Activated naive CD4-positive, alpha-beta T cell treated with anti-CD3 and anti-CD28 coated beads, Interleukin-2, amount 10 ng/mL, durations not matched to agents 7 days and 5 days (primary cell): Measurements from ENCODE around the gene ZIC2.
A peak's percentile ranks its signal among the peaks of the same experiment; 100 is the strongest.

Experiments
- CTCF ChIA-PET: fragments of 350-600 bp; sonication (Branson Sonifier 250); formaldehyde crosslinking; loops from one replicate; lab custom pipeline; 2021; ENCODE audit warnings: antibody characterized with exemption; lab: Charles Lee
- DNase-seq: peaks from one replicate; pipeline ENCODE4 v3.0.0-alpha.2; 2020
- H3K27ac Mint-ChIP-seq: one replicate; pipeline ENCODE4 v1.8.0; 2021; ENCODE audit warnings: mild to moderate bottlenecking, moderate library complexity, mixed read lengths
- H3K27me3 Mint-ChIP-seq: one replicate; pipeline ENCODE4 v1.8.0; 2021; ENCODE audit warnings: mild to moderate bottlenecking, mixed read lengths
- H3K36me3 Mint-ChIP-seq: one replicate; pipeline ENCODE4 v1.8.0; 2021; ENCODE audit warnings: mixed read lengths
- H3K4me1 Mint-ChIP-seq: one replicate; pipeline ENCODE4 v1.8.0; 2021; ENCODE audit warnings: mixed read lengths
- H3K4me3 Mint-ChIP-seq: one replicate; pipeline ENCODE4 v1.8.0; 2021; ENCODE audit warnings: mild to moderate bottlenecking, moderate library complexity, mixed read lengths
- H3K9me3 Mint-ChIP-seq: one replicate; pipeline ENCODE4 v1.8.0; 2021; ENCODE audit warnings: mixed read lengths

ZIC2 gene

DNA sequence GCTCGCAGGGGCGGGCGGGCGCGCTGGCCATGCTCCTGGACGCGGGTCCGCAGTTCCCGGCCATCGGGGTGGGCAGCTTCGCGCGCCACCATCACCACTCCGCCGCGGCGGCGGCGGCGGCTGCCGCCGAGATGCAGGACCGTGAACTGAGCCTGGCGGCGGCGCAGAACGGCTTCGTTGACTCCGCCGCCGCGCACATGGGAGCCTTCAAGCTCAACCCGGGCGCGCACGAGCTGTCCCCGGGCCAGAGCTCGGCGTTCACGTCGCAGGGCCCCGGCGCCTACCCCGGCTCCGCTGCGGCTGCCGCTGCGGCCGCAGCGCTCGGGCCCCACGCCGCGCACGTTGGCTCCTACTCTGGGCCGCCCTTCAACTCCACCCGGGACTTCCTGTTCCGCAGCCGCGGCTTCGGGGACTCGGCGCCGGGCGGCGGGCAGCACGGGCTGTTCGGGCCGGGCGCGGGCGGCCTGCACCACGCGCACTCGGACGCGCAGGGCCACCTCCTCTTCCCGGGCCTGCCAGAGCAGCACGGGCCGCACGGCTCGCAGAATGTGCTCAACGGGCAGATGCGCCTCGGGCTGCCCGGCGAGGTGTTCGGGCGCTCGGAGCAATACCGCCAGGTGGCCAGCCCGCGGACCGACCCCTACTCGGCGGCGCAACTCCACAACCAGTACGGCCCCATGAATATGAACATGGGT, 599 bp downstream of the ZIC2 start:
- H3K27me3 Mint-ChIP-seq: peaks cover 96% of the 10 kb centered on the region
- peaks cover 38% of the 10 kb centered on the region for H3K4me1 Mint-ChIP-seq
- peak overlapping the region; percentile 50 for H3K4me3 Mint-ChIP-seq
- peaks cover 13% of the 10 kb centered on the region for H3K36me3 Mint-ChIP-seq
- no peak overlapping the region for H3K27ac Mint-ChIP-seq
- peaks cover 5% of the 10 kb centered on the region for H3K9me3 Mint-ChIP-seq
- CTCF ChIA-PET: interaction anchor here (1.3 to 2.8 kb wide), 2 partner anchors 251 to 325 kb away, joined by 3 to 7 read pairs; no protein-coding TSS in a partner anchor
- no peak for DNase-seq

- Mint-ChIP-seq H3K4me1 (peaks cover 34% of the 10 kb centered on the region), H3K27ac (peak overlapping the region; percentile 86), H3K9me3 (peaks cover 5% of the 10 kb centered on the region), H3K36me3 (peaks cover 13% of the 10 kb centered on the region), H3K4me3 (peak overlapping the region; percentile 50), H3K27me3 (peaks cover 96% of the 10 kb centered on the region)
- DNase-seq: no peak
- CTCF ChIA-PET: interaction anchor here (1.3 to 2.8 kb wide), 2 partner anchors 250 to 326 kb away, joined by 3 to 7 read pairs; no protein-coding TSS in a partner anchor
Measured at GRCh38 chr13:99982731-99983498, 1.3 kb downstream of the ZIC2 start.

- peak overlapping the region; percentile 86 for H3K27ac Mint-ChIP-seq
- H3K4me1 Mint-ChIP-seq: peaks cover 26% of the 10 kb centered on the region
- H3K27me3 Mint-ChIP-seq: peaks cover 96% of the 10 kb centered on the region
- CTCF ChIA-PET: no interaction called here
- H3K4me3 Mint-ChIP-seq: peak overlapping the region; percentile 52
- H3K9me3 Mint-ChIP-seq: peaks cover 5% of the 10 kb centered on the region
- H3K36me3 Mint-ChIP-seq: peaks cover 13% of the 10 kb centered on the region
- no peak for DNase-seq
Measured at GRCh38 chr13:99983499-99984401, 2.2 kb downstream of the ZIC2 start.

DNA sequence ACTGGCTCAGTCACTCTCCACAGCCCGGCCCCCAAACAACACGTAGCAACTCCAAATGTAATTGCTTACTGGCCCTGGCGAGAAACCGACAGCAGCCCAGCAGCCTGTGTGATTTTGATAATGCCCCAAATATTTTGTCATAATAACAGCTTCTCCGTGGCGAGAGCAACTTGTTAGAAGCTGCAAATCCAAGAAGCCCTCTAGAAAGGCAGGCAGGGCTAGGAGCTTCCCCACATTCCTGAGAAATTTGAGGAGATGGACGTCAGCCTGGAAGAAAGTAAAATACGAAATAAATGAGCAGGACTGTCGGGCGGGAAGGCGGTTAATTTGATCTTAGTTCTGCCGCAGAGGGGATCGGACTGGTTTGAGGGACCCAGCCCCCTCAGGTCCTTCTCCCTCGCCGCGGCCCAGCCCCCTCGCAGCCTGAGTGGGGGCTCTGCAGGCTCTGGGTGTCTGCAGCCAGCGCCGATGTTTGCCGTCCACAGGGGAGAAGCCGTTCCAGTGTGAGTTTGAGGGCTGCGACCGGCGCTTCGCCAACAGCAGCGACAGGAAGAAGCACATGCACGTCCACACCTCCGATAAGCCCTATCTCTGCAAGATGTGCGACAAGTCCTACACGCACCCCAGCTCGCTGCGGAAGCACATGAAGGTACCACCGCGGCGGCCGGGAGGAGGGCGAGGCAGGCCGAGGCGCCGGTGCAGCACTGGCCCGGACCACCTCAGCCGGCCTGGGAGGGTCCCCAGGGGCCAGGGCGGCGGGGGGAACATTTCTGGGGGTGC, 3.1 kb downstream of the ZIC2 start:
- no peak for DNase-seq
- CTCF ChIA-PET: no interaction called here
- H3K27me3 Mint-ChIP-seq: peaks cover 96% of the 10 kb centered on the region
- peaks cover 30% of the 10 kb centered on the region for H3K4me1 Mint-ChIP-seq
- peak overlapping the region; percentile 52 for H3K4me3 Mint-ChIP-seq
- H3K36me3 Mint-ChIP-seq: peaks cover 13% of the 10 kb centered on the region
- peak overlapping the region; percentile 86 for H3K27ac Mint-ChIP-seq
- peaks cover 5% of the 10 kb centered on the region for H3K9me3 Mint-ChIP-seq

DNA sequence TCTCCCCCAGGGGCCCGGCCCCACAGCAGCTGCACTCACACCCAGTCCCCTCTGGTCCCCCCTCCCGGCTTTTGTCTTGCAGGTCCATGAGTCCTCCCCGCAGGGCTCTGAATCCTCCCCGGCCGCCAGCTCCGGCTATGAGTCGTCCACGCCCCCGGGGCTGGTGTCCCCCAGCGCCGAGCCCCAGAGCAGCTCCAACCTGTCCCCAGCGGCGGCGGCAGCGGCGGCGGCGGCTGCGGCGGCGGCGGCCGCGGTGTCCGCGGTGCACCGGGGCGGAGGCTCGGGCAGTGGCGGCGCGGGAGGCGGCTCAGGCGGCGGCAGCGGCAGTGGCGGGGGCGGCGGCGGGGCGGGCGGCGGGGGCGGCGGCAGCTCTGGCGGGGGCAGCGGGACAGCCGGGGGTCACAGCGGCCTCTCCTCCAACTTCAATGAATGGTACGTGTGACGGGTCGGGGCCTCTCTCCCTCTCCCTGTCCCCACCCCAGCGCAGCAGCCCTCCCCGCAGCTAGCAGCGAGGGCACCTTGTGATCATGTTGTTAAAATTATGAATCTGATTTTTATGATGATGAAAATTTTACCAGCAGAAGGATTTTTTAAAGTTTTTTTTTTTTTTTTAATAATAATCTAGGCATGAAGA, 3.8 kb downstream of the ZIC2 start:
- H3K36me3 Mint-ChIP-seq: peaks cover 13% of the 10 kb centered on the region
- peaks cover 96% of the 10 kb centered on the region for H3K27me3 Mint-ChIP-seq
- CTCF ChIA-PET: interaction anchor here (1.3 kb wide), 1 partner anchor 250 kb away, joined by 6 read pairs; no protein-coding TSS in a partner anchor
- no peak overlapping the region for H3K4me3 Mint-ChIP-seq
- peaks cover 38% of the 10 kb centered on the region for H3K4me1 Mint-ChIP-seq
- DNase-seq: no peak
- no peak overlapping the region for H3K27ac Mint-ChIP-seq
- peaks cover 7% of the 10 kb centered on the region for H3K9me3 Mint-ChIP-seq

DNA sequence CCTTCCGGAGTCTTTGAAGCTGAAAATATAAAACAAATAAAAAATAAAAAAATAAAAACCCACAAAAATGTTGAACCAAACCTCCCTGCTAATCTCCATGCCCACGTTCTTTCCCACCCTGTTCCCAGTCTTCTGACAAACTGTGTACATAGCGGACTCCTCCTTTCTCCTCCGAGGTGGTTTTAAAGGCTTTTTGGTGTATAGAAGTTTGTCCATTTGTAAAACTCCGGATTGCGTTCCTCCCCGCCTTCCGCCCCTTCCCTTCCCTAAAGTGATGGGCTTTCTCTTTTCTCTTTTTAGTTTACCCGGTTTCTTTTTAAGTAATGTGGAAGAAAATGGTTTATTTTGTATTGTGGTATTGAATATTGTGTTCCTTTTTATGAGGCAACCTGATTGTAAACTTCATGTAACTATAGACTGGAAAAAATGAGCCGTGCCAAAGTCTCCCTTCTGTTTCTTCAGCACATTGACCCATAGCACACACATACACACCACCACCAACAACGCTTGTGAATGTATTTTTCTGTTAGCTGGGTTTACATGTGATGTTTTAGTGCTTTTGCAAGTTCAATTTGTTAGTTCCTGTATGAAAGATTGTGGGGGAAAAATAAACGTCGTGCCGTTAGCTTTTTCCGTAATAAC, 4.4 kb downstream of the ZIC2 start:
- Mint-ChIP-seq H3K27ac (peak overlapping the region; percentile 72), H3K4me3 (peak overlapping the region; percentile 49), H3K9me3 (peaks cover 9% of the 10 kb centered on the region), H3K27me3 (peaks cover 99% of the 10 kb centered on the region), H3K36me3 (peaks cover 13% of the 10 kb centered on the region), H3K4me1 (peaks cover 41% of the 10 kb centered on the region)
- no peak for DNase-seq
- CTCF ChIA-PET: interaction anchor here (1.2 to 1.7 kb wide), 3 partner anchors 249 to 529 kb away, joined by 4 to 6 read pairs (median 5); no protein-coding TSS in a partner anchor

DNA sequence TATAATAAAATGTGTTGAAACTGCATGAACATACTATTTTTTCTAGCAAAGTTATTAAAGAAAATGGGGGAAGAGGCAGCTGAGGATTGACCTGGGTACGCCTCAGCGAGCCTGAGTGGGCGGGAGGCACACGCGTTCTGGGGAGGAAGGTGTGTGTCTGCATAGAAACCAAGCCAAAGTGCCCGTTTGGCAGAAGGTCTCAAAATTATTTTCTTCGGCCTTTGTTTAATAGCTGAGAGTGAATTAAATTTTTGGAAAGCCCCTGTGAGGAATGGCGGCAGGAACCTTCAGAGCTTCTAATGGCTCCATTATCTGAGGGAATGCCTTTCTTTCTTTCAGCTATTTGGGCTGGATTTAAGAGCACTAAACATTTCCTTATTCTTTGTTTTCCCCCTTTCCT, 5.2 kb downstream of the ZIC2 start:
- Mint-ChIP-seq H3K36me3 (peaks cover 13% of the 10 kb centered on the region), H3K27ac (peak overlapping the region; percentile 19), H3K4me1 (peaks cover 41% of the 10 kb centered on the region), H3K27me3 (peaks cover 100% of the 10 kb centered on the region), H3K4me3 (no peak overlapping the region), H3K9me3 (peaks cover 9% of the 10 kb centered on the region)
- CTCF ChIA-PET: interaction anchor here (1.2 to 1.7 kb wide), 3 partner anchors 249 to 528 kb away, joined by 4 to 6 read pairs (median 5); no protein-coding TSS in a partner anchor
- DNase-seq: no peak

DNA sequence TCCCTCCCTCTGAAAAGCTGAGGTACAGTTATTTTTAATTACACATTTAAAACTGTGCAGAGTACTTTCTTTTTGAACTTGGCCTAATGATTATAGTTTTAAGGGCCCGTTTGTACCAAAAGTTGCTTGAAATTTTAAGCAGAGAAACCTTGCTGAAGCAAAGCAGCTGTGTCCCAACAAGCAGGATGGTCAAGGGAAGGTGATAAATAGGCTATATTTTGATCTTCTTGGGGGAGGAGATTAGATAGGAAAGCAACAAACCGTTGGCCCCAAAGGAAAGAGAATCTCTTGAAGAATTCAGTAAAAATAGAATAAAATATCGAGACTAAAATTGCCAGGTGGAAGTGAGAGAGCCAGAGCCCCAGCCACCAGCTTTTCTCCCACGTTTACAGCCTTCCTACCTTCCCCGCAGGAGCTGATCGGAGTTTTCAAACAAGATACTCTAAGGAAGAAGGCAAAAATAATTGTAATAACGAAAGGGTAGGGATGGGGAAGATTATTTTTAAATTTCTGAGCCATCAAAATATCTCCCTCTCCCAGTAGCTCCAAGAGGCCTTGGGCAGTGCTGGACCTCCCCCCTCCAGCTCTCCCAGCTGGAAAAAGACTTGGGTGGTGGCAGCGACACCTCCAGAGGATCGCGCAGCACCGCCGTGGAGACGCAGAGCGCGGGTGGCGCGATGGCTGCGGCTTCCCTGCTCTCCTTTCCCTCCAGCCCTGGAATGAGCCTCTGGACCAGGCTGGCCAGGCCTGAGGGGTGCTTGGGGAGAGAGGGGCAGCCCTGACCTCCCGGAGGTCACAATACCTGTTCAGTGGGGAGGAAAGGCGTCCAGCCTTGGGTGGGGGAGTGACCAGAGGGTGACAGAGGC, 5.8 kb downstream of the ZIC2 start:
- Mint-ChIP-seq H3K4me3 (peak overlapping the region; percentile 7), H3K27ac (peak overlapping the region; percentile 62), H3K27me3 (peaks cover 100% of the 10 kb centered on the region), H3K36me3 (peaks cover 14% of the 10 kb centered on the region), H3K9me3 (peaks cover 9% of the 10 kb centered on the region), H3K4me1 (peaks cover 43% of the 10 kb centered on the region)
- CTCF ChIA-PET: interaction anchor here (0.6 to 1.7 kb wide), 3 partner anchors 330 to 602 kb away, joined by 3 to 5 read pairs (median 4); no protein-coding TSS in a partner anchor
- no peak for DNase-seq

GRCh38 chr13:99988529-99989275, 7.1 kb downstream of the ZIC2 start:
- Mint-ChIP-seq H3K9me3 (peaks cover 9% of the 10 kb centered on the region), H3K36me3 (peaks cover 12% of the 10 kb centered on the region), H3K4me1 (peaks cover 34% of the 10 kb centered on the region), H3K27ac (peak overlapping the region; percentile 76), H3K4me3 (no peak overlapping the region), H3K27me3 (peaks cover 100% of the 10 kb centered on the region)
- DNase-seq: no peak
- CTCF ChIA-PET: no interaction called here

- H3K36me3 Mint-ChIP-seq: peaks cover 7% of the 10 kb centered on the region
Measured at GRCh38 chr13:99989276-99990125, 7.9 kb downstream of the ZIC2 start.

More at GRCh38 chr13:99989276-99990125, 7.9 kb downstream of the ZIC2 start:
- peaks cover 7% of the 10 kb centered on the region for H3K9me3 Mint-ChIP-seq
- no peak for DNase-seq
- peaks cover 31% of the 10 kb centered on the region for H3K4me1 Mint-ChIP-seq
- H3K4me3 Mint-ChIP-seq: no peak overlapping the region
- CTCF ChIA-PET: no interaction called here
- peaks cover 99% of the 10 kb centered on the region for H3K27me3 Mint-ChIP-seq
- peak overlapping the region; percentile 58 for H3K27ac Mint-ChIP-seq
